Measurements from ENCODE around the gene SLC22A5. TPM values are rescaled to one million over a fixed set of nuclear protein-coding genes. Genes with fewer than 3 reads are reported as not detected.

SLC22A5 gene
- total and polyA plus RNA-seq, 9 of the 15 experiments (the other 6 are each of a cell fraction or from before 2014, with no cell fraction given) = 3.0 to 16.6 (median 8.3) TPM

DNA sequence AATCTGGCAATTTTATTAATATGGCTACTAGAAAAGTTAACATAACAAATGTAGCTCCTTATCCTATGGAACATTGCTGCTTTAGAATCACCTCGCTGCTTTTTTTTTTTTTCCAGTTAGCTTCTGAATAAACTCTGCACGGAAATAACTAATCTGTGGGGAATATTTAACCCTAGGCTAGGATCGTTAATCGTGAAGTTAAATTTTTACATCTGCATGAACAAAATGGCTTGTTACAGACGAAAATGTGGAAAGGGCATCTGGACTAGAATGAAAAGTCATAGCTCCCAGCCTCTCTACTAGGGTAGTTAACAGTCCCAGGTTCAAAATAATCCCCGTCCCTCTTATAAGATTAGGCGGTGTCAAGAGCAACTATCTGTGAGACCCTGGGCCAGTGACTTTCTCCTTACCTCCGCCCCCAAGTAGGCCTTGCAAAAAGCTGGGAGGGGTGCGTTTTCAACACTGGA is 470 bp upstream of the SLC22A5 start (continued):
- TF ChIP-seq, protein P1, sequence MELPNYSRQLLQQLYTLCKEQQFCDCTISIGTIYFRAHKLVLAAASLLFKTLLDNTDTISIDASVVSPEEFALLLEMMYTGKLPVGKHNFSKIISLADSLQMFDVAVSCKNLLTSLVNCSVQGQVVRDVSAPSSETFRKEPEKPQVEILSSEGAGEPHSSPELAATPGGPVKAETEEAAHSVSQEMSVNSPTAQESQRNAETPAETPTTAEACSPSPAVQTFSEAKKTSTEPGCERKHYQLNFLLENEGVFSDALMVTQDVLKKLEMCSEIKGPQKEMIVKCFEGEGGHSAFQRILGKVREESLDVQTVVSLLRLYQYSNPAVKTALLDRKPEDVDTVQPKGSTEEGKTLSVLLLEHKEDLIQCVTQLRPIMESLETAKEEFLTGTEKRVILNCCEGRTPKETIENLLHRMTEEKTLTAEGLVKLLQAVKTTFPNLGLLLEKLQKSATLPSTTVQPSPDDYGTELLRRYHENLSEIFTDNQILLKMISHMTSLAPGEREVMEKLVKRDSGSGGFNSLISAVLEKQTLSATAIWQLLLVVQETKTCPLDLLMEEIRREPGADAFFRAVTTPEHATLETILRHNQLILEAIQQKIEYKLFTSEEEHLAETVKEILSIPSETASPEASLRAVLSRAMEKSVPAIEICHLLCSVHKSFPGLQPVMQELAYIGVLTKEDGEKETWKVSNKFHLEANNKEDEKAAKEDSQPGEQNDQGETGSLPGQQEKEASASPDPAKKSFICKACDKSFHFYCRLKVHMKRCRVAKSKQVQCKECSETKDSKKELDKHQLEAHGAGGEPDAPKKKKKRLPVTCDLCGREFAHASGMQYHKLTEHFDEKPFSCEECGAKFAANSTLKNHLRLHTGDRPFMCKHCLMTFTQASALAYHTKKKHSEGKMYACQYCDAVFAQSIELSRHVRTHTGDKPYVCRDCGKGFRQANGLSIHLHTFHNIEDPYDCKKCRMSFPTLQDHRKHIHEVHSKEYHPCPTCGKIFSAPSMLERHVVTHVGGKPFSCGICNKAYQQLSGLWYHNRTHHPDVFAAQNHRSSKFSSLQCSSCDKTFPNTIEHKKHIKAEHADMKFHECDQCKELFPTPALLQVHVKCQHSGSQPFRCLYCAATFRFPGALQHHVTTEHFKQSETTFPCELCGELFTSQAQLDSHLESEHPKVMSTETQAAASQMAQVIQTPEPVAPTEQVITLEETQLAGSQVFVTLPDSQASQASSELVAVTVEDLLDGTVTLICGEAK (IDR thresholded peaks at IDR 0.05) = peak; percentile 41; the same call in 1 of the 2 replicates
- TF ChIP-seq, protein P1 (CRISPR knock-in tag; IDR thresholded peaks at IDR 0.05) = no peak
- TF ChIP-seq POU5F1 (IDR thresholded peaks at IDR 0.05; ENCODE audit: borderline replicate concordance, low read depth, low read length, partially characterized antibody) (no peak), DPF2 (IDR thresholded peaks at IDR 0.05) (peak; percentile 54), TOE1 (IDR thresholded peaks at IDR 0.05; ENCODE audit: borderline replicate concordance) (0 out of 2 replicates have a peak, but pooled peaks have one; percentile 11), TOE1 (CRISPR knock-in tag; IDR thresholded peaks at IDR 0.05; ENCODE audit: borderline replicate concordance, low read depth) (no peak), ZEB2 (IDR thresholded peaks at IDR 0.05) (0 out of 2 replicates have a peak, but pooled peaks have one; percentile 39), FOSL1 (tag; conservative IDR thresholded peaks at IDR 0.05) (0 out of 2 replicates have a peak, but pooled peaks have one; percentile 9), MYNN (IDR thresholded peaks at IDR 0.05) (no peak), MYNN (CRISPR knock-in tag; IDR thresholded peaks at IDR 0.05) (no peak), ZNF436 (CRISPR knock-in tag; IDR thresholded peaks at IDR 0.05) (0 out of 2 replicates have a peak, but pooled peaks have one; percentile 14), ZNF212 (CRISPR knock-in tag; IDR thresholded peaks at IDR 0.05) (no peak), HNRNPK (IDR thresholded peaks at IDR 0.05; ENCODE audit: low read depth, low read length, poor library complexity, severe bottlenecking) (no peak), EP300 (IDR thresholded peaks at IDR 0.05; ENCODE audit: low read length) (peak; percentile 4; the same call in 1 of the 2 replicates), HDAC2 (IDR thresholded peaks at IDR 0.05) (peak; percentile 32; the same call in 1 of the 2 replicates), SMARCA4 (IDR thresholded peaks at IDR 0.05) (peak; percentile 42; the same call in 1 of the 2 replicates), ATF7 (IDR thresholded peaks at IDR 0.05) (no peak)
- TF ChIP-seq, protein P2, sequence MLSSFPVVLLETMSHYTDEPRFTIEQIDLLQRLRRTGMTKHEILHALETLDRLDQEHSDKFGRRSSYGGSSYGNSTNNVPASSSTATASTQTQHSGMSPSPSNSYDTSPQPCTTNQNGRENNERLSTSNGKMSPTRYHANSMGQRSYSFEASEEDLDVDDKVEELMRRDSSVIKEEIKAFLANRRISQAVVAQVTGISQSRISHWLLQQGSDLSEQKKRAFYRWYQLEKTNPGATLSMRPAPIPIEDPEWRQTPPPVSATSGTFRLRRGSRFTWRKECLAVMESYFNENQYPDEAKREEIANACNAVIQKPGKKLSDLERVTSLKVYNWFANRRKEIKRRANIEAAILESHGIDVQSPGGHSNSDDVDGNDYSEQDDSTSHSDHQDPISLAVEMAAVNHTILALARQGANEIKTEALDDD (IDR thresholded peaks at IDR 0.05) = peak; percentile 68; the same call in 1 of the 2 replicates
- TF ChIP-seq, protein P3, sequence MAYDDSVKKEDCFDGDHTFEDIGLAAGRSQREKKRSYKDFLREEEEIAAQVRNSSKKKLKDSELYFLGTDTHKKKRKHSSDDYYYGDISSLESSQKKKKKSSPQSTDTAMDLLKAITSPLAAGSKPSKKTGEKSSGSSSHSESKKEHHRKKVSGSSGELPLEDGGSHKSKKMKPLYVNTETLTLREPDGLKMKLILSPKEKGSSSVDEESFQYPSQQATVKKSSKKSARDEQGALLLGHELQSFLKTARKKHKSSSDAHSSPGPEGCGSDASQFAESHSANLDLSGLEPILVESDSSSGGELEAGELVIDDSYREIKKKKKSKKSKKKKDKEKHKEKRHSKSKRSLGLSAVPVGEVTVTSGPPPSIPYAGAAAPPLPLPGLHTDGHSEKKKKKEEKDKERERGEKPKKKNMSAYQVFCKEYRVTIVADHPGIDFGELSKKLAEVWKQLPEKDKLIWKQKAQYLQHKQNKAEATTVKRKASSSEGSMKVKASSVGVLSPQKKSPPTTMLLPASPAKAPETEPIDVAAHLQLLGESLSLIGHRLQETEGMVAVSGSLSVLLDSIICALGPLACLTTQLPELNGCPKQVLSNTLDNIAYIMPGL (CRISPR knock-in tag; IDR thresholded peaks at IDR 0.05) = no peak
